C1 segment of cervical spinal cord (tissue), 14 donors: Measurements from ENCODE around the gene ATXN1.

Source experiments
- DNase-seq, 14 donors: peaks; one replicate each; lab custom pipeline; 2025; lab: John Stamatoyannopoulos, UW

The ATXN1 gene

GRCh38 chr6:16762550-16763477 is 1.6 kb upstream of the ATXN1 start:
- DNase-seq, result peak in 4 of 14 donors; percentile 8 to 76 (median 32)

DNA sequence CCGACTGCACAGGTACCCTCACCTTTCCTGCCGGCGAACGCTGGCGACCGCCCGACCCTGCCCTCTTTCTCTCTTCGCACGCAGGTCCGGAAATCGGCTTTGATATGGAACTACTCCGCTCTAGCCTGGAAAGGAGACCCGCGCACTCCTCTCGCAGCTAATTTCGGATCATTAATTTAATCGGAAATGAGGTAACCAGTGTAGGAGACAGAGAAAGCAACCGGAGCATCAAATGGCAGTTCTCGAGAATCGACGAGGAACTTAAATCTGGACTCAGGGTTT is 949 bp upstream of the ATXN1 start:
- DNase-seq, result peak in 2 of 14 donors; percentile 43 to 59

DNA sequence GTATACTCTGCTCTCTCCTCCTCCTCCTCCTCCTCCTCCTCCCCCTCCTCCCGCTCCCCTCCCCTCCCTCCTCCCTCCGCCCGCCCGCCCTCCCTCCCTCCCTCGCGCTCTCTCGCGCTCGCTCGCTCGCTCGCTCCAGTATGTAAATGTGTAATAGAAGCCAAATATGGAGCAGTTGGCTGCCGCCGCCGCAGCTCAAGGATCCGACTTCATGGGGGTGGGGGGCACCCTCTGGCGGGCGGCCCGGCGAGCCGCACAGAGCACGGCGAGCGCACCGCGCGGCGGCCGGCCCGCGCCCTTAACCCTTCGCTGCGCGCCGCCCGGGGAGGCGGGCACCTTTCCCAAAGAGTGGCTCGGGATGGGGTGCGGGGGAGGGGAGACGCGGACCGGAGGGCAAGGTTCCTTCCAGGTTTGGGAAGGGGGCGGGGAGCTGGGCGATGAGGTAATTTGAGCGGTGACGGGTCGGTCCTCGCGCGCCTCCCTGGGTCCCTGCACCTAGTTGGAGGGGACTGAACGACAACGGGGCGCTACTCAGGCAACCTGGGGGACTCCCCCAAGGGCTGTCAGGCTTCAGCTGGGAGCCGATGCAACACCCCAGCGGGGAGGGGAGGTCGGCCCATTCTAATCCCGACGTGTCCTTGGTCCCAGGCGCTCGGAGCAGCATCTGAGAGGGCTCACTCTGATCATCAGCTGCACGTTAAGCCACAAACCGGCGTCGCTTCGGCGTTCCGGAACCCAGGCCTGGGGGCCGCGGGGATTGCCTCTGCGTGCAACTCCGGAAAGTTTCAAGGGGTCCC is 409 bp upstream of the ATXN1 start:
- peak in 13 of 14 donors; percentile 59 to 92 (median 83) for DNase-seq

DNA sequence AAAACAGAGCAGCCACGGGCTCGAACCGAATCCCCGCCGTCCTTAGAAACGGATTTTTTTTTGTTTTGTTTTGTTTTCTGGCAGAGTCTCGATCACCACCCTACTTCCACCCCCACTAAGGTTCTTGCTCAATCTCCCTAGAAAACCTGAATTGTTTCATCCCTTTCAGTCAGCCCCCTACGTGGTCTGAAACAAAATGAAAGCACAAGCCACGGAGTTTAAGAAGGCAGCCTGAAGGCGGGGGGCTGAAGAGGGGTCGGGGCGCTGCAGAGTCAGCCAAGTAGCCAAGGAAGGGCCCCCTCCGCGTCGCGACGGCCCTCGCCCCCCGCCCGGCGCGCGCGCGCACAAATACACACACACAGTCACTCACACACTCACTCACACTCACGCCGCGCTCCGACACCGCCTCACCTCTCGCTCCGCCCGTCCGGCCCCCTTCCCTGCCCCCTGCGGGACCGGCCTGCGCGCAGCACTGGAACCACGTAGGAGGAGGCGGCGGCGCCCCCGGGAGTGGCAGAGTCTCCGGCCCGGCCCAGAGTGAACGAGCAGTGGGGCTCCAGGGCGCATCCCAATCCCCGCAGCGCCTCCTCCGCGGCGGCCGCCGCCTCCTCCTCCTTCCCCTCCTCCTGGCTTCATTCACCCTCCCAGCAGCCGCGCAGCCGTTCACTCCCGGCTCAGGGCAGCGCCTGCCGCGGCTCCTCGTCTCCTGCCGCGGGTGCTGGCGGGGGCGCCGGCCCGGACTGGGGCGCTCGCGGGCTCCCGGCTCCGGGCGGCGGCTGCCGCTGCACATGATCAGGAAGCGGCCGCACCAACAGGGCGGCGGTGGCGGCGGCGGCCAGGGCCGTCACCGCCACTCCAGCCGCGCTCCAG is 1.4 kb downstream of the ATXN1 start:
- DNase-seq, result peak; percentile 27 to 87 (median 76)

DNA sequence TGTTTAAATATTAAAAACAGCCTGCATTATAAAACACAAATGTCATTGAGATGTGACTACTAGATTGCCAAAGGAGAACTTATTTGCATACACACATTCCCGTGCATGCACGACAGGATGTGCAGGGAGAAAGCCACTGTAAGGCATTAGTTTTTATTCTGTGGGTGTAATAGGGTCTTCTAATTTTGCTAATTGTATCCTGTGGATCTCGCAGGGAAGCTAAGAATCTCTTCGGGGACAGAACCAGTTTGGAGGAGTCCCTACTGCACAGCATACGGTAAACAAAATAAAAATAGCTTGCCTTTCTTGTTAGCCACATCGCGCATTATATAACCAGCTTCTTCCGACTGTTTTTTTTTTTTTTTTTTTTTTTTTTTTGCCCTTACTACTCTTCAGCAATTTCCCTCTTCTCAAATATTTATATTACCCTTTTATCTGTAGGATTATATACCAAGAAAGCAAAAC is 2.0 kb downstream of the ATXN1 start:
- peak in 5 of 14 donors; percentile 33 to 60 (median 39) for DNase-seq

DNA sequence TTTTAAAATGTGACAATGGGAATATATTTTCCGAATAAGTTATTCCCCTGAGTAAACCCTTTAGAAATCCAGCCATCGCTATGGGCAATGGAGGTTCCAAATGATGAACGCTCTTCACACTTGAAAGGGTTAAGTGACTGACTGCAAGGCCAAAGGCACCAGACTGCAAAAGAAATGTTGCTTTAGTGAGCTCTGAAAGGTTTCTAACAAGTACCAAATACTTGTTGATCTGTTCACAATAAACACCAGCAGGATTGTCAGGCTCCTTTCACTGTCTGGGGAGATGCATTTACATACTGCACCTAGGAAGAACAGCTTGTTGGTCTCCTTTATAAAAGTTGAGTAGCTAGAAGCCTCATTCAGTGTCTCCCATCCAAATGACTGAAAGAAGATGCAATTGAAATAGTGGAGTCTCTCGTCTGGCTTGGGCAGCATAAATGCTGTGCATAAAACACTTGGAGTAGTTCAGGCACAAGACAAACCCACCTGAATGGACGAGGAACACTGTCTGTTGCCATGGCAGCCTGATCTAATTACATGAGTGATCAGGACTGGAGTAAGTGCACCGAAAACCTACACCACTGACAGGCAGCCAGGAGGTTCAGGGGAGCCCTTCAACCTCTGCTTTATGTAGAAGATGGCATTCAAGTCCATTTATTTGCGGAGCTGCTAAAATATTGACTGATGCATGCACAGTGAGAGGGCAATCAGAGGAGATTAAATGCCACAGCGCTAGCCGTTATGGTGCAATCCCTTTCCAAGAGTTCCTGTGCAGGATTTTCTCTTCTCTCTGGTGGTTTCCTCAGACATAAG is 2.9 kb downstream of the ATXN1 start:
- DNase-seq, result peak in 7 of 14 donors; percentile 8 to 64 (median 25)

DNA sequence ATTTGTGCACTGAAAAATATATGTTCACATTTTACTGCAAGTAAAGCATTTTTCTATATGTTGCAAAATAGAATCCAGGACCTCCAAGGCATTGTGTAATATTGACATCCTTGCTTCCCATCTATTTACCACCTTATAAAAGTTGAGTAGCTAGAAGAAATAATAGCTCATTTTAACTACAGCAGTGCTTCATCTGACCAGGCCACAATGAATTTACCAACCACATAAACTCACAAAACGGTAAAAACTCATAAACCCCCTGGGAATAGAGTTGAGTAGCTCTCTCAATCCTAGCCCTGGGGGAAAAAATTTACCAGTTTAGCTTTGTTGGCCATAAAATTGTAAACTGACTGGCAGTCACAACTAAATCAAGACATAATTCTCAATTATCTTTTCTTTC is 3.9 kb downstream of the ATXN1 start:
- DNase-seq, result no peak

GRCh38 chr6:16756660-16757255 is 4.5 kb downstream of the ATXN1 start:
- DNase-seq, result no peak

DNA sequence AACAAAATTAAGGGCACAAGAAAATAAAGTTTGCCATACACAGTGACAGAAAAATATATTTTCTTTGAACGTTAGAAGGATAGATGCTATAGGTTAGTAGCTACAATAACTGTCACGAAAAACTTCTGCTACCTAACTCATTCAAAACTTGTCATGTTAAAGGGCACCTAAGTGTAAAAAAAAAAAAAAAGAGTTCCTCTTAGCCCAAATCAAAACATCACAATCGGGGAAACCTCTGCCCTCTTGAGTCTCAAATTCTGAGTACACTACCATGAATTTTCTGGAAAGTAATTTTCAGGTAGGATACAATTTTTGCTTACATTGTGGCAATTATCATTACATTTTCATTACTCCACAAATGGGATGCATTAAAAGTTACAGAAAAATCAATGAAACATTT is 5.7 kb downstream of the ATXN1 start:
- DNase-seq, result no peak

DNA sequence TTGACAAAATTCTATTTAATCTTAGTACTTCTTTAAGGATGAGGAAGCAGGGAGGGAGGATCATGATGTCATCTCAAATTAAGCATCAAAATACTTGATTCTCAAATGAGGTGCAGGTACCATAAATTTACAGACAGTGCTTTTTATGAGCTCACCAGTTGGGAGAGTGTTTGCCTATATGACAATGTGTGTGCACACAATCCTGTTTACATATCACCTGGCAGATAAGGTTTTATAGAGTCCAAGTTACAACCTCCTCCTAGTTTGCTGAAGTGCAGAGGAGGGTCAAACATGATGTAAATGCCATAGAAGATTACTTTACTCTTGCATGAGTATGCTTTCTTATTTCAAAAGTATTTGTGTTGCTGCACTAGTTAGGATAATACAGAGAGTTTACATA is 6.4 kb downstream of the ATXN1 start:
- DNase-seq, result no peak

- DNase-seq, result no peak
These were observed 7.0 kb downstream of the ATXN1 start for GRCh38 chr6:16754274-16754673.

DNA sequence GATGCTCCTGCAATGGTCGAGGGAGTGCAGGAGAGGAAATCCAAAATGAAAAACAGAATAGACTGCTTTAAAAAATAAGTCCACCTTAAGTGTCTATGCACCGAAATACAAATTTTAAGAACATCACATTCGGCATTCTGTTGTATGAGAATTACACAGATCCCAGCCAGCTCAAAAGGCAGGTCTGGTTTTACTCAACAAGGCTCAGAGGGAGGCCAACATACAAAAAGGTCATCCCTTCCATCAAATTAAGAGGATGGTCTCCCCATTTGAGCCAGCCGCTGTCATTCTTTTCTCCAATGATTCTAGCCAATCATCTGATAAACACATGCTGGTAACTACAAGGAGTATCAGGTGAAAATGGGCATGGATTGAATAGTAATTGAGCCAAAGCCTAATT is 7.9 kb downstream of the ATXN1 start:
- no peak for DNase-seq

GRCh38 chr6:16752206-16752866 is 8.9 kb downstream of the ATXN1 start:
- DNase-seq, result no peak

DNA sequence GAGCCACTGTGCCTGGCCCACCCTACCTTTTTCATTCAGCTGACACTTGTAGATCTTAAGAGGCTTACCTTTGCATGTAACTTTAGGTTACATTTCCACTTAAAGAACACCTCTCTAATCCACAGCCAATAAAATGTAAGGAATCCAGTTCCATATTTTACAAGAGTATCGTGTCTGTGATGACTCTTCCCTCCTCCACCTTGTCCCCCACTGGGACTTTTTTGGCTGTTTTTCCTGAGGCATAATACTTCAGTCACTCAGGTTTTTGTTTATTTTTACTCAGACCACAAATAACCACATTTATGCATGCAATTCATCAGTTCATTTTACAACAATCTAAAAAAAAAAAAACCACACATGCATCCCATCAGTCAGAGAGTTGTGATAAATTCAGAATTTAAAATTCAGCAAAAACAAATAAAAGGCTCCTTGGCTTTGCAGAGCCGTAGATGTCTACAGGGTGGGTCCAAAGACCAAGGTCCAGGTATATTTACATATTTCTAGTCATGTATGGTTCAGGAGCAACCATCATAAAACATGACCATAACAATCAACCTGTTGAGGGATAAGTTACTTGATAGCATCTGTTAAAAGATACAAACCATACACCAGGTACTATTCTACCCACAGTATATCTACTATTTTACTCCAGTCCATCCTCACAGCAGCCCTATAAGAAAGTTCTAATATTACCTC is 9.9 kb downstream of the ATXN1 start:
- no peak for DNase-seq

- no peak for DNase-seq
These were observed 10.7 kb downstream of the ATXN1 start for GRCh38 chr6:16750566-16750965.

DNA sequence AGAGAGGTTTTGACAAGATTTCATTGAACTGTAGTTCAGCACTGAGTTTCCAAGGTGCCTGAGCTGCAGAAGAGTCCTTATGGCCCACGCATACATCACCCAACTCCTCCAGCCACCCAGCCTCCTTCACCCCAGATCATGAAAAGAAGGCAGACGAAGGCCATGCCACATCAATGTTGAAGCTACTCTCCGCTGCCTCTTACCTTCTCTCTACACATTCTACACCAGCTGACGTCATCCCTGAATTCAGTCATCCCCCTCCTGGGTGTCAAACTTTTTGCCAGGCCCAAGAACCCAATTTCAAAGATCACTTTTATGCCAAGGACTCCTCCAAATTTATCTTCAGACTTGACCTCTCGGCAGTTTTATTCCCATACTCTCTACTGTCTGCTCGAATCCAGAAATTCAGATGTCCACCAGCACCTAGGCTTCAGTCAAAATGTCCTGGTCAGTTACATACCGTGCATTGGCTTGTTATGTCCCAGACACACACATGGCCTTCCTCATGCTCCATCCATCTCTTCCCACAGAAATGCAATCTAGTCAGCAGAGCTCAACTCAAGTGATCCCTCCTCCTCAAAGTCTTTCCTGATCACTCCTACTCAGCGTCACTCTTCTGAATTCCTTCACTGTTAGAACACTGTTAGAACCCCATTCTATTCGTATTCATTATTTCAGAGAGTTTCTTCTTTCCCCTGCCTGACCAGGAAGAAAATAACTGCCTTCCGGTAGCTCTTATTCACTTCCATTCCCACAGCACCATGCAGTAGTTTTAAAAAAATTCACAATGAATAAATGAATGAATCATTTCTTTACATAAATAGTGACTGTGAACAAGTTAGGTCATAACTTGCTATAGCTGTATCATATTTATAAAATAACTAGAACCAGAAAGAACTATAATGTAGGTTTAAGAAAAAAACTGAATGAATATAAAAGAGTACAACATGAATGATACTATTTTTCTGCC is 11.5 kb downstream of the ATXN1 start:
- no peak for DNase-seq

- DNase-seq, result no peak
These were observed 13.3 kb downstream of the ATXN1 start for GRCh38 chr6:16748025-16748319.
